Measurements from ENCODE around the gene KY. TPM values are rescaled to one million over a fixed set of nuclear protein-coding genes. Genes with fewer than 3 reads are reported as not detected.

KY gene
- total RNA-seq, 2 experiments from 2014 or later: not detected

DNA sequence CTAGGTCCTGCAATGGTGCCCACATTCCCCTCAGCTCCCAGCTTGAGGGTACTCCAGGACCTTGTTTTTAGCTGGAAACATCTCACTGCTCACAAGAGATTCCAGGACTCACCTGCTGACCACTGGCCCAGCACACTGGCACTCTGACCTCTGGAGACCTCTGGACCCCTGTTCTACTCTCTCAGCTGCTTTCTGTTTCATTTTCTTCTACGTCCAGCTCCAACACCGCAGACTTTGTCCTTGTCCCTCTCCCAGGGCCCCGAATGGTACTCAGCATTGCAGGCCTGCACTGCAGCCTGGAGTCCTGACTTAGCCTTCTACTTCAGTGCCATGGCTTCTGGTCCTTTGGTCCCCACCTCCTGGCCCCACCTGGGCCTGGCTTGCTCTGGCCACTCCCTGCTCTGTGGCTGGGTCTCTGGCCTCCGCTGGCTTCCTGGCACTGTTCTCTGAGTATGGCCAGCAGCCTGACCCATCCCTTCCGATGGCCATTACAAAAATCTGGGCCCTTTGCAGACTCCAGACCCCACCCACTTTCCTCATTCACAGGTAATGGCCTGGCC, 27.9 kb downstream of the KY start:
- no TSS peak for BruUV-seq (replicated peaks)
- CTCF ChIA-PET (ENCODE audit: unreplicated experiment): no interaction called here

DNA sequence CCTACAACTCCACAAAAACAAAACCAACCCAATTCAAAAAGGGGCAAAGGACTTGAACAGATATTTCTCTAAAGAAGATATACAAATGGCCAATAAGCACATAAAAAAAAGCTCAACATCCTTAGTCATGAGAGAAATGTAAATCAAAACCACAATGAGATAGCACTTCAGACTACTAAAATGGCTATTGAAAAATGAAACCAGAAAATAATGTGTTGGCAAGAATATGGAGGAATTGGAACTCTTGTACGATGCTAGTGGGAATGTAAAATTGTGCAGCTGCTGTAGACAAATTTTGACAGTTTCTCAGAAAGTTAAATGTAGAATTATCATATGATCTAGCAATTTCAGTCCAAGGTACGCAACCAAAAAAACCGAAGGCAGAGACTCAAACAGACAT, 29.0 kb downstream of the KY start:
- DNase-seq (ENCODE audit: low spot score): no peak
- Histone ChIP-seq H3K27ac (ENCODE audit: low read depth, low read length, poor library complexity, severe bottlenecking) (no peak overlapping the region), H3K4me2 (ENCODE audit: low read length) (no peak overlapping the region), H4K20me1 (ENCODE audit: insufficient read depth, low read length) (no peaks in the 10 kb centered on the region), H2AFZ (ENCODE audit: low read length) (no peak overlapping the region), H3K9me3 (ENCODE audit: low read length) (no peaks in the 10 kb centered on the region), H3K4me3 (ENCODE audit: low read depth, low read length, poor library complexity, severe bottlenecking) (no peak overlapping the region), H3K9me2 (ENCODE audit: insufficient read depth, low read length) (no peaks in the 10 kb centered on the region), H3K4me1 (ENCODE audit: insufficient read depth, low read length, poor library complexity, severe bottlenecking) (no peaks in the 10 kb centered on the region), H3K79me2 (ENCODE audit: insufficient read depth, low read depth, low read length) (no peaks in the 10 kb centered on the region), H3K36me3 (ENCODE audit: insufficient read depth, low read length) (no peaks in the 10 kb centered on the region)
- ChIA-PET POLR2A (no interaction called here), CTCF (ENCODE audit: unreplicated experiment) (no interaction called here)
- TF ChIP-seq, protein P1, sequence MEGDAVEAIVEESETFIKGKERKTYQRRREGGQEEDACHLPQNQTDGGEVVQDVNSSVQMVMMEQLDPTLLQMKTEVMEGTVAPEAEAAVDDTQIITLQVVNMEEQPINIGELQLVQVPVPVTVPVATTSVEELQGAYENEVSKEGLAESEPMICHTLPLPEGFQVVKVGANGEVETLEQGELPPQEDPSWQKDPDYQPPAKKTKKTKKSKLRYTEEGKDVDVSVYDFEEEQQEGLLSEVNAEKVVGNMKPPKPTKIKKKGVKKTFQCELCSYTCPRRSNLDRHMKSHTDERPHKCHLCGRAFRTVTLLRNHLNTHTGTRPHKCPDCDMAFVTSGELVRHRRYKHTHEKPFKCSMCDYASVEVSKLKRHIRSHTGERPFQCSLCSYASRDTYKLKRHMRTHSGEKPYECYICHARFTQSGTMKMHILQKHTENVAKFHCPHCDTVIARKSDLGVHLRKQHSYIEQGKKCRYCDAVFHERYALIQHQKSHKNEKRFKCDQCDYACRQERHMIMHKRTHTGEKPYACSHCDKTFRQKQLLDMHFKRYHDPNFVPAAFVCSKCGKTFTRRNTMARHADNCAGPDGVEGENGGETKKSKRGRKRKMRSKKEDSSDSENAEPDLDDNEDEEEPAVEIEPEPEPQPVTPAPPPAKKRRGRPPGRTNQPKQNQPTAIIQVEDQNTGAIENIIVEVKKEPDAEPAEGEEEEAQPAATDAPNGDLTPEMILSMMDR (conservative IDR thresholded peaks at IDR 0.05; ENCODE audit: low read length): no peak
- no peak for TF ChIP-seq EZH2phosphoT487 (IDR thresholded peaks at IDR 0.05; ENCODE audit: borderline replicate concordance, low read depth, low read length)
- BruUV-seq (replicated peaks): no TSS peak
- intact Hi-C loops (cut with micrococcal nuclease; ENCODE audit: unreplicated experiment): no loop called here

More for the DNA sequence above, 27.9 kb downstream of the KY start:
- Histone ChIP-seq H3K9me2 (ENCODE audit: insufficient read depth, low read length) (no peaks in the 10 kb centered on the region), H3K36me3 (ENCODE audit: insufficient read depth, low read length) (no peaks in the 10 kb centered on the region), H3K9me3 (ENCODE audit: low read length) (no peaks in the 10 kb centered on the region), H3K4me1 (ENCODE audit: insufficient read depth, low read length, poor library complexity, severe bottlenecking) (no peaks in the 10 kb centered on the region), H2AFZ (ENCODE audit: low read length) (no peak overlapping the region), H4K20me1 (ENCODE audit: insufficient read depth, low read length) (no peaks in the 10 kb centered on the region), H3K27ac (ENCODE audit: low read depth, low read length, poor library complexity, severe bottlenecking) (no peak overlapping the region), H3K79me2 (ENCODE audit: insufficient read depth, low read depth, low read length) (no peaks in the 10 kb centered on the region), H3K4me2 (ENCODE audit: low read length) (no peak overlapping the region), H3K4me3 (ENCODE audit: low read depth, low read length, poor library complexity, severe bottlenecking) (no peak overlapping the region)
- intact Hi-C loops (cut with micrococcal nuclease; ENCODE audit: unreplicated experiment): no loop called here
- POLR2A ChIA-PET: no interaction called here
- TF ChIP-seq EZH2phosphoT487 (IDR thresholded peaks at IDR 0.05; ENCODE audit: borderline replicate concordance, low read depth, low read length): no peak
- TF ChIP-seq, protein P1 (conservative IDR thresholded peaks at IDR 0.05; ENCODE audit: low read length): no peak
- no peak for DNase-seq (ENCODE audit: low spot score)

DNA sequence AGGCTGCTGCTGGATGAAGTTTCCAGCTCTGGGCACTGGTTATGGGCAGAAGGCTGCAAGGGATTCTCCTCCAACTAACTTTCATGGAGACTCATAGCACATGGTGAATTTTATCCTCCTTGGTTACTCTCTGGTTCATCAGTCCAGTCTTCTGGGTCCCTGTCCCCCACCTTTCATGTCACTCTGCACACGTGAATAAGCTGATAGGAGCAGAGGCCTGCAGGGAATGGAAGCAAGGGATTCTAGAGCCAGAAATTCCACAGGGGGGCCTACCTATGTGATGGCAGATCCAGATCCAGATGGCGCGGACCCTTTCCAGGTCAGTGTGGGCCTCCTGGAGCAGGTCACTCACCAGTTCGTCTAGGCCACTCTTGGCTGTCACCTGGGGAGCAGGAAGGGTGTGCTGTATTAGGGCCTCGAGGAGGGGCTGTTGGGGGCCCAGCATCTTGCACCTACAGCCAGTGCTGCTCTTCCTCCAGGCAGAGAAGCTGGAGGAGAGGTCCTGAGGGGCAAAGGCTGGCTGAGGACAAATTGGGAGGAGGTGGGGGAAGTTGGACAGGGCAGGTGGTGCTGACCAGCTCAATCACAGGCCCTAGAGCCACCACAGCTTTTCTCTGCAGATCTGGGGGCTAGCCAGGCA, 30.2 kb downstream of the KY start:
- no peak overlapping the region for H3K4me3 ChIP-seq (ENCODE audit: low read depth, low read length, poor library complexity, severe bottlenecking)
- H3K79me2 ChIP-seq (ENCODE audit: insufficient read depth, low read depth, low read length): no peaks in the 10 kb centered on the region
- no peak for DNase-seq (ENCODE audit: low spot score)
- no peak overlapping the region for H2AFZ ChIP-seq (ENCODE audit: low read length)
- intact Hi-C loops (cut with micrococcal nuclease; ENCODE audit: unreplicated experiment): no loop called here
- ChIA-PET POLR2A (no interaction called here), CTCF (ENCODE audit: unreplicated experiment) (no interaction called here)
- H3K36me3 ChIP-seq (ENCODE audit: insufficient read depth, low read length): no peaks in the 10 kb centered on the region
- H4K20me1 ChIP-seq (ENCODE audit: insufficient read depth, low read length): no peaks in the 10 kb centered on the region
- H3K27ac ChIP-seq (ENCODE audit: low read depth, low read length, poor library complexity, severe bottlenecking): no peak overlapping the region
- BruUV-seq (replicated peaks): no TSS peak
- H3K4me2 ChIP-seq (ENCODE audit: low read length): no peak overlapping the region
- TF ChIP-seq, protein P1 (conservative IDR thresholded peaks at IDR 0.05; ENCODE audit: low read length): no peak
- no peak for TF ChIP-seq EZH2phosphoT487 (IDR thresholded peaks at IDR 0.05; ENCODE audit: borderline replicate concordance, low read depth, low read length)
- no peaks in the 10 kb centered on the region for H3K4me1 ChIP-seq (ENCODE audit: insufficient read depth, low read length, poor library complexity, severe bottlenecking)
- no peaks in the 10 kb centered on the region for H3K9me3 ChIP-seq (ENCODE audit: low read length)
- no peaks in the 10 kb centered on the region for H3K9me2 ChIP-seq (ENCODE audit: insufficient read depth, low read length)

Measured in OCI-LY7 (cell line).